ENCODE results near the gene HILPDA. TPM values are rescaled to one million over a fixed set of nuclear protein-coding genes. Genes with fewer than 3 reads are reported as not detected.

The HILPDA gene
- total and polyA plus RNA-seq, 10 of the 15 experiments (the other 5 are each of a cell fraction or from before 2014, with no cell fraction given): 12.0 to 232 (median 26.4) TPM

GRCh38 chr7:128427289-128427891, 28.3 kb upstream of the HILPDA start (continued):
- no peak for TF ChIP-seq NR2C2 (IDR thresholded peaks at IDR 0.05; ENCODE audit: borderline replicate concordance, control insufficient read depth, insufficient read length, low read depth)
- TF ChIP-seq RBBP5 (conservative IDR thresholded peaks at IDR 0.05): no peak
- TF ChIP-seq, protein P1, sequence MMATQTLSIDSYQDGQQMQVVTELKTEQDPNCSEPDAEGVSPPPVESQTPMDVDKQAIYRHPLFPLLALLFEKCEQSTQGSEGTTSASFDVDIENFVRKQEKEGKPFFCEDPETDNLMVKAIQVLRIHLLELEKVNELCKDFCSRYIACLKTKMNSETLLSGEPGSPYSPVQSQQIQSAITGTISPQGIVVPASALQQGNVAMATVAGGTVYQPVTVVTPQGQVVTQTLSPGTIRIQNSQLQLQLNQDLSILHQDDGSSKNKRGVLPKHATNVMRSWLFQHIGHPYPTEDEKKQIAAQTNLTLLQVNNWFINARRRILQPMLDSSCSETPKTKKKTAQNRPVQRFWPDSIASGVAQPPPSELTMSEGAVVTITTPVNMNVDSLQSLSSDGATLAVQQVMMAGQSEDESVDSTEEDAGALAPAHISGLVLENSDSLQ (IDR thresholded peaks at IDR 0.05): no peak
- no peak for TF ChIP-seq ETV6 (conservative IDR thresholded peaks at IDR 0.05 in 1 of 2, IDR thresholded peaks at IDR 0.05 in 1 of 2; ENCODE audit: borderline replicate concordance in 1 of 2, low read depth in 1 of 2)

DNA sequence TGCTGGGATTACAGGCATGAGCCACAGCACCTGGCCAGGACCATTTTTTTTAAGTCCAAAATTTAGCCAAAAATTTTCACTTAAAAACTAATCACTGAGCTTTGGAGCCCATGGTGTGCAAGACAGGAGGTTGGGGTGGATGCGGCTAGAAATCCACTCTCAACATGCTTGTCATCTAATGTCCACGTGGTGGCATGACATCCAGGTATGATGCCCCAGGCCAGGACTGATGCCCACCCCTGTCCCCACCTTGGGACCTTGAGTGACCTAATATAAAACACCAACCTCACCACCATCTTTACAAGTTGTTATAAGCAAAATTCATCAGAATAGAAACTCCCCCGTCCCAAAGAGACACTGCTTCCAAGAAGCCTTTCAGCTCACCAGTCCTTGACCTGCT, 25.5 kb upstream of the HILPDA start:
- H3K79me2 ChIP-seq (ENCODE audit: control insufficient read depth, insufficient read depth, low read length): no peaks in the 10 kb centered on the region
- no TSS peak for BruUV-seq (replicated peaks)
- intact Hi-C loops (cut with micrococcal nuclease; ENCODE audit: unreplicated experiment): no loop called here
- H3K27me3 ChIP-seq (replicated peaks in 1 of 2; ENCODE audit: control insufficient read depth in 2 of 2, insufficient read depth in 2 of 2, low read length in 1 of 2): no peaks in the 10 kb centered on the region
- in situ Hi-C loops (cut with MboI): no loop called here
- H3K4me1 ChIP-seq (ENCODE audit: control insufficient read depth, insufficient read depth, low read length): no peaks in the 10 kb centered on the region
- no peak overlapping the region for H3K27ac ChIP-seq (ENCODE audit: control insufficient read depth, insufficient read depth)
- H3K4me2 ChIP-seq (ENCODE audit: control insufficient read depth, insufficient read depth): no peak overlapping the region
- no peak overlapping the region for H3K4me3 ChIP-seq
- no peaks in the 10 kb centered on the region for H4K20me1 ChIP-seq (ENCODE audit: control insufficient read depth, insufficient read depth)
- H3K9me3 ChIP-seq (replicated peaks; ENCODE audit: control insufficient read depth, insufficient read depth, low read length): no peaks in the 10 kb centered on the region; the same call in 2 of the 3 replicates
- H2AFZ ChIP-seq (ENCODE audit: control insufficient read depth, low read depth, low read length): no peak overlapping the region
- ChIA-PET POLR2A (interaction anchor here (0.5 to 1.0 kb wide), 6 partner anchors 13 to 662 kb away, joined by 3 to 4 read pairs (median 3); no protein-coding TSS in a partner anchor), SMC1A (ENCODE audit: uncharacterized antibody, unreplicated experiment) (interaction anchor here (0.9 to 14.8 kb wide), 6 partner anchors 12 to 31 kb away, joined by 3 to 296 read pairs (median 7); partner anchors contain the start of gene HILPDA), RAD21 (ENCODE audit: unreplicated experiment) (interaction anchor here (0.9 to 10.5 kb wide), 6 partner anchors 15 to 45 kb away, joined by 3 to 216 read pairs (median 8); partner anchors contain the start of gene HILPDA), CTCF (interaction anchor here (0.7 to 16.0 kb wide), 9 partner anchors 9 to 653 kb away, joined by 3 to 463 read pairs (median 36); partner anchors contain the start of genes HILPDA and IMPDH1)
- WGBS (ENCODE audit: insufficient coverage, insufficient replicate concordance, low lambda C conversion rate, missing lambda C conversion rate): 30% methylated on average over 3 of the region's 3 CpGs
- no peak for FAIRE-seq
- no peaks in the 10 kb centered on the region for H3K36me3 ChIP-seq (ENCODE audit: control insufficient read depth in 2 of 2, insufficient read depth in 2 of 2, low read length in 1 of 2)
- ATAC-seq: peak; percentile 35; the same call in 1 of the 3 replicates
- no peak for DNase-seq (ENCODE audit: low read depth, low spot score)
- H3K9ac ChIP-seq (ENCODE audit: control insufficient read depth, insufficient read depth, low read length): no peak overlapping the region
- TF ChIP-seq ZBED1 (IDR thresholded peaks at IDR 0.05; ENCODE audit: borderline replicate concordance) (no peak), CTCF (IDR thresholded peaks at IDR 0.05 in 2 of 3, conservative IDR thresholded peaks at IDR 0.05 in 1 of 3; ENCODE audit: control insufficient read depth in 2 of 3, extremely low read depth in 1 of 3, insufficient read depth in 1 of 3, low read depth in 3 of 3, low read length in 3 of 3) (peak in 2 of 3 experiments; percentile 11 to 36; a peak in 3 of 6 replicates), ZNF622 (IDR thresholded peaks at IDR 0.05) (no peak), ZZZ3 (IDR thresholded peaks at IDR 0.05; ENCODE audit: control insufficient read depth, insufficient read length, low read depth) (no peak), BCL11A (IDR thresholded peaks at IDR 0.05; ENCODE audit: low read depth, low read length) (no peak), POLR2AphosphoS2 (IDR thresholded peaks at IDR 0.05; ENCODE audit: low read depth, low read length) (no peak), SMC3 (IDR thresholded peaks at IDR 0.05; ENCODE audit: borderline replicate concordance, low read length) (peak; percentile 39; the same call in 1 of the 2 replicates), GATAD2B (conservative IDR thresholded peaks at IDR 0.05; ENCODE audit: low read depth) (no peak), ZSCAN29 (IDR thresholded peaks at IDR 0.05) (no peak), MXI1 (IDR thresholded peaks at IDR 0.05; ENCODE audit: low read depth, low read length) (no peak), STAT3 (IDR thresholded peaks at IDR 0.05; ENCODE audit: low read depth, low read length) (no peak)
- TF ChIP-seq, protein P2, sequence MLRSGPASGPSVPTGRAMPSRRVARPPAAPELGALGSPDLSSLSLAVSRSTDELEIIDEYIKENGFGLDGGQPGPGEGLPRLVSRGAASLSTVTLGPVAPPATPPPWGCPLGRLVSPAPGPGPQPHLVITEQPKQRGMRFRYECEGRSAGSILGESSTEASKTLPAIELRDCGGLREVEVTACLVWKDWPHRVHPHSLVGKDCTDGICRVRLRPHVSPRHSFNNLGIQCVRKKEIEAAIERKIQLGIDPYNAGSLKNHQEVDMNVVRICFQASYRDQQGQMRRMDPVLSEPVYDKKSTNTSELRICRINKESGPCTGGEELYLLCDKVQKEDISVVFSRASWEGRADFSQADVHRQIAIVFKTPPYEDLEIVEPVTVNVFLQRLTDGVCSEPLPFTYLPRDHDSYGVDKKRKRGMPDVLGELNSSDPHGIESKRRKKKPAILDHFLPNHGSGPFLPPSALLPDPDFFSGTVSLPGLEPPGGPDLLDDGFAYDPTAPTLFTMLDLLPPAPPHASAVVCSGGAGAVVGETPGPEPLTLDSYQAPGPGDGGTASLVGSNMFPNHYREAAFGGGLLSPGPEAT (IDR thresholded peaks at IDR 0.05; ENCODE audit: low read depth): no peak

Data from GM12878 (cell line).